GM18907 (cell line): Measurements from ENCODE around the gene SRP19.
A peak's percentile ranks its signal among the peaks of the same experiment; 100 is the strongest.
"Not testable (repeated sequence)": the region's sequence is repeated elsewhere in the genome, so short reads cannot be mapped to it uniquely, and the experiment has no call there.

Source experiments
- ATAC-seq: cut with Tn5 transposase; IDR thresholded peaks from one replicate; pipeline ENCODE4 v1.9.1; 2021; ENCODE audit warnings: mild to moderate bottlenecking, moderate library complexity; ENCODE audit not compliant: unreplicated experiment

The SRP19 gene

GRCh38 chr5:112860929-112861637 lies at the start of gene SRP19:
TSS of gene SRP19 (plus strand) at chr5:112861287. CDS start at chr5:112861377, 90 bp downstream.
- ATAC-seq, result peak; percentile 98

GRCh38 chr5:112812549-112812948 lies 48.5 kb upstream of the SRP19 start:
- no peak for ATAC-seq

- no peak for ATAC-seq
These were observed 40.8 kb upstream of the SRP19 start for GRCh38 chr5:112820246-112820645.

- no peak for ATAC-seq
These were observed 38.6 kb upstream of the SRP19 start for GRCh38 chr5:112822456-112822855.

- ATAC-seq, result no peak
These were observed 37.9 kb upstream of the SRP19 start for GRCh38 chr5:112823181-112823580.

GRCh38 chr5:112823656-112824055 lies 37.4 kb upstream of the SRP19 start:
- ATAC-seq, result no peak

GRCh38 chr5:112824197-112824596 lies 36.9 kb upstream of the SRP19 start:
- no peak for ATAC-seq

- ATAC-seq, result no peak
These were observed 30.7 kb upstream of the SRP19 start for GRCh38 chr5:112830378-112830777.

- no peak for ATAC-seq
These were observed 27.1 kb upstream of the SRP19 start for GRCh38 chr5:112833971-112834370.

- ATAC-seq, result no peak
These were observed 16.6 kb upstream of the SRP19 start for GRCh38 chr5:112844489-112844888.

GRCh38 chr5:112846556-112846955 lies 14.5 kb upstream of the SRP19 start:
- ATAC-seq, result no peak

GRCh38 chr5:112847306-112847705 lies 13.8 kb upstream of the SRP19 start:
- no peak for ATAC-seq

- ATAC-seq, result peak; percentile 98
These were observed 12.8 kb upstream of the SRP19 start for GRCh38 chr5:112848116-112848811.

- ATAC-seq, result no peak
These were observed 11.2 kb upstream of the SRP19 start for GRCh38 chr5:112849912-112850311.

- no peak for ATAC-seq
These were observed 6.4 kb upstream of the SRP19 start for GRCh38 chr5:112854651-112855050.

GRCh38 chr5:112857866-112858265 lies 3.2 kb upstream of the SRP19 start:
- no peak for ATAC-seq

GRCh38 chr5:112860571-112860928 lies 537 bp upstream of the SRP19 start:
- not testable (repeated sequence) for ATAC-seq

GRCh38 chr5:112861638-112861985 lies 525 bp downstream of the SRP19 start:
- no peak for ATAC-seq

GRCh38 chr5:112862085-112862484 lies 998 bp downstream of the SRP19 start:
- no peak for ATAC-seq

GRCh38 chr5:112863549-112863948 lies 2.5 kb downstream of the SRP19 start:
- ATAC-seq, result no peak

- no peak for ATAC-seq
These were observed 4.0 kb downstream of the SRP19 start for GRCh38 chr5:112865128-112865527.

GRCh38 chr5:112866739-112867138 lies 5.7 kb downstream of the SRP19 start:
- no peak for ATAC-seq

- ATAC-seq, result no peak
These were observed 6.3 kb downstream of the SRP19 start for GRCh38 chr5:112867411-112867810.
